ENCODE data around the gene FGF12.

FGF12 gene

DNA sequence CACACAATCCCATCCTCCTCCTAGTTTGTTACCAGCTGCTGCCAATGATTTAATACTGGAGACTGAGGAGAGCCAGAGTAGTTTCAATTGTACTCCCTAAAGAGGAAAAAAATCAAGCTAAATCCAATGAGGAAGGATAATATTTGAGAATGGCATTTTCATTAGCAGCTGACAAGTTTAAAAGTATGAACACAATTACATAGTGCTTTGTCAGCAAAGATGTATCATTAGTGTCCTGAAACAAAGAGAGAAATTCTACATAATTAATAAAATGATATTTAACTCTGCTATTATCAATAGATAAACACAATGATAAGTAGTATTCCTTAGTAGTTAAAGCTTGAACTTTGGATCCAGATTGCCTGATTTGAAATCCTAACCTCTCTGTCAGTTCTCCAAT lies 163.9 kb downstream of the FGF12 start:
- Histone ChIP-seq H3K4me1 (ENCODE audit: control insufficient read depth, insufficient read depth, low read length, poor library complexity, severe bottlenecking) (no peaks in the 10 kb centered on the region), H3K9me3 (ENCODE audit: control insufficient read depth, low read length) (no peaks in the 10 kb centered on the region), H3K4me3 (ENCODE audit: extremely low read depth, insufficient read depth, low read length, poor library complexity, severe bottlenecking) (no peak overlapping the region), H3K36me3 (ENCODE audit: control insufficient read depth, insufficient read depth, low read length) (no peaks in the 10 kb centered on the region), H3K27ac (ENCODE audit: low read depth, low read length, severe bottlenecking) (no peak overlapping the region)

DNA sequence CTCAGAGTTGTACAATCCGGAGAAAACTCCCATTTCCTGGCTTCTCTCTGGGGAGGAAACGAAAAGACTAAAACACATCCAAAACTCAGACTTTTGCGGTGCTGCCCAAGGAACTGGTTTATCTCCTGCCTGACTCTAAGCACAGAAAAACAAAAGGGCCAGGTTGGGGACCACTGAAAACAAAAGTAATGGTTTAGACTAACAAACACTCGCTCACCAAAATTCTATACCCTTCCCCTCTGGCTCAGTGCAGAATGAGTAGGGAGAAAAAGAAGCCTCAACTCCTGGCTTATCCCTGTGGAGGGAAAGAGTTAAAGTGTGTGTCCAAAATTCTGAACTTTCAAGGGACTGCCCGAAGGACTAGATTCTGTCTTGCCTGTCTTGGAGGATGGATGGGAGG lies 173.6 kb downstream of the FGF12 start:
- Histone ChIP-seq H3K9me3 (ENCODE audit: control insufficient read depth, low read length) (no peaks in the 10 kb centered on the region), H3K4me3 (ENCODE audit: extremely low read depth, insufficient read depth, low read length, poor library complexity, severe bottlenecking) (no peak overlapping the region), H3K36me3 (ENCODE audit: control insufficient read depth, insufficient read depth, low read length) (no peaks in the 10 kb centered on the region), H3K27ac (ENCODE audit: low read depth, low read length, severe bottlenecking) (no peak overlapping the region), H3K4me1 (ENCODE audit: control insufficient read depth, insufficient read depth, low read length, poor library complexity, severe bottlenecking) (no peaks in the 10 kb centered on the region)
- WGBS, 2 experiments (ENCODE audit: insufficient coverage in 2 of 2) = 77 to 90% methylated on average over 2 to 3 of the region's 5 CpGs

DNA sequence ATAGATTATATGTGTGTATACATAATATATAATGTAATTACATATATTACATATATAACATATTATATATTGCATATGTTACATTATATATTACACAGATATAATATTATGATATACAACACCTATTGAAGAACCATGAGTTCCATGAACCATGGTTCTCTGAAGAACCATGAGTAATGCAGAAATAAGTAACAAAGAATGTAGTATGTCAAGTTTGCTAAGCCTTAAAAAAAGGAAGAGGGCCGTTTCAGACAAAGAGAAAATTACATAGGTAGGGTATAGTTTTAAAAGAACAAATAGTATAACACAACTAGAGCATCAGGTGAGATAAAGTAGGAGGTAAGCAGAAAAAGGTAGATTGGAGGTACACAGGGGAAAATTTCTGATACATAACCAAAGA lies 177.0 kb downstream of the FGF12 start:
- 80% methylated on average over 1 of the region's 1 CpG; no CpG with 5 or more reads in 1 of the 2 experiments for WGBS, 2 experiments (ENCODE audit: insufficient coverage in 2 of 2)
- no peak overlapping the region for H3K4me3 ChIP-seq (ENCODE audit: extremely low read depth, insufficient read depth, low read length, poor library complexity, severe bottlenecking)
- no peaks in the 10 kb centered on the region for H3K4me1 ChIP-seq (ENCODE audit: control insufficient read depth, insufficient read depth, low read length, poor library complexity, severe bottlenecking)

DNA sequence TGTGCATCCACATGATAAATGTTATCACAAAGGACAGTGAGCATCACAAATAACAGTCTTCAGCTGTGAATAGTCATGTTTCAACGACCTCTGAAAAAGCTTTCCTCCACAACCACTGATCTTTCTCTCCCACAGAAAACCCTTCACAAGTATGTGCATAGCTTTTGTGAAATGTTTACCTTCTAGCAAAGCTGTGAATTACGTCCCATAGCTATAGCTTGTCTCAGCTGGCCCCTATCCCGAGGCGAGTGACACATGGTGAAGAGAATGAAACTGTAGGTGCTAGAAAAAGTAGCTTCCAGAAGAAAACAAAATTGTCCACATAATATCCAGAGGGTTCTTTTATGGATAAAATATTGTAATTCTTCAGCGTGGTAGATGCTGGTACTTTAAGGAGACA lies 182.0 kb downstream of the FGF12 start:
- no peaks in the 10 kb centered on the region for H3K36me3 ChIP-seq (ENCODE audit: control insufficient read depth, insufficient read depth, low read length)
- H3K4me3 ChIP-seq (ENCODE audit: extremely low read depth, insufficient read depth, low read length, poor library complexity, severe bottlenecking) = no peak overlapping the region
- H3K9me3 ChIP-seq (ENCODE audit: control insufficient read depth, low read length) = no peaks in the 10 kb centered on the region
- no peak overlapping the region for H3K27ac ChIP-seq (ENCODE audit: low read depth, low read length, severe bottlenecking)
- WGBS, 2 experiments (ENCODE audit: insufficient coverage in 2 of 2) = 70% methylated on average over 2 of the region's 5 CpGs; no CpG with 5 or more reads in 1 of the 2 experiments
- no peaks in the 10 kb centered on the region for H3K4me1 ChIP-seq (ENCODE audit: control insufficient read depth, insufficient read depth, low read length, poor library complexity, severe bottlenecking)

More for the DNA sequence above, 177.0 kb downstream of the FGF12 start:
- Histone ChIP-seq H3K27ac (ENCODE audit: low read depth, low read length, severe bottlenecking) (no peak overlapping the region), H3K9me3 (ENCODE audit: control insufficient read depth, low read length) (no peaks in the 10 kb centered on the region), H3K36me3 (ENCODE audit: control insufficient read depth, insufficient read depth, low read length) (no peaks in the 10 kb centered on the region)

DNA sequence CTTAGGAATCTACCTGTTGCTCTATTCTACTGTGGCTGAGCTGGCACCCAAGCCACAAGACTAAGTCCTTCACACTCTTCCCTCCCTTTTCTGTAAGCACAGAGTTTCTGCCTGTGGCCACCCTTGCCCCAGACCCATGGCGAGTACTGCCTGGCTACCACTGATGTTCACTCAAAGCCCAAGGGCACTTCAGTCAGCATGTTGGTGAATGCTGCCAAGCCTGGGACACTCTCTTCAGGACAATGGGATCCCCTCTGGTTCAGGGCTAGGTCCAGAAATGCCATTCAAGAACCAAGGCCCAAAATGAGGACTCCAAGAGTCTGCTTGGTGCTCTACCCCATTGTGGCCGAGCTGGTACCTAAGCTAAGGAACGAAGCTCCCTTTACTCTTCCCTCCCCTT lies 184.2 kb downstream of the FGF12 start:
- H3K4me1 ChIP-seq (ENCODE audit: control insufficient read depth, insufficient read depth, low read length, poor library complexity, severe bottlenecking) = no peaks in the 10 kb centered on the region
- H3K36me3 ChIP-seq (ENCODE audit: control insufficient read depth, insufficient read depth, low read length) = no peaks in the 10 kb centered on the region
- H3K4me3 ChIP-seq (ENCODE audit: extremely low read depth, insufficient read depth, low read length, poor library complexity, severe bottlenecking) = no peak overlapping the region
- 88 to 100% methylated on average over 2 to 3 of the region's 3 CpGs for WGBS, 2 experiments (ENCODE audit: insufficient coverage in 2 of 2)
- no peaks in the 10 kb centered on the region for H3K9me3 ChIP-seq (ENCODE audit: control insufficient read depth, low read length)
- H3K27ac ChIP-seq (ENCODE audit: low read depth, low read length, severe bottlenecking) = no peak overlapping the region

DNA sequence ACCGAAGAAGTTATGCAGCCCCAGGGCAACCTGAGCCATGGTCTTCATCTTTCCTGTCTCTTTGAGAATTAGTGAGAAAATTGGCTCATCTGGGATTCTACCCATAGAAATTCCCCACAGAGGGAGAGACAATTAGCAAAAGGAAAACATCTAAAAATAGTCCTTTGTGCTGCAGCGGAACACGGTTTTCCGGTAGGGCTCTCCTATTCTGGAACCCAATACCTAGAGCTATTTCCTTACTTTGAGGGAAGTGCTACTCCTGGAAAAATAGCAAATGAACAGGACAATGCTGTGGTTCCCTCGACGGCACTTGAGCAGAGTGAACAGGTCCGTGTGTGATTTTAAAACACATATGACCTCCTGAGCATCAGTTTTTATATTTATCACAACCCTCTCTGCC lies 210.5 kb downstream of the FGF12 start:
- 83 to 95% methylated on average over 5 to 6 of the region's 7 CpGs for WGBS, 2 experiments (ENCODE audit: insufficient coverage in 2 of 2)
- Histone ChIP-seq H3K27ac (ENCODE audit: low read depth, low read length, severe bottlenecking) (no peak overlapping the region), H3K9me3 (ENCODE audit: control insufficient read depth, low read length) (no peaks in the 10 kb centered on the region), H3K4me1 (ENCODE audit: control insufficient read depth, insufficient read depth, low read length, poor library complexity, severe bottlenecking) (no peaks in the 10 kb centered on the region), H3K4me3 (ENCODE audit: extremely low read depth, insufficient read depth, low read length, poor library complexity, severe bottlenecking) (no peak overlapping the region), H3K36me3 (ENCODE audit: control insufficient read depth, insufficient read depth, low read length) (no peaks in the 10 kb centered on the region)

DNA sequence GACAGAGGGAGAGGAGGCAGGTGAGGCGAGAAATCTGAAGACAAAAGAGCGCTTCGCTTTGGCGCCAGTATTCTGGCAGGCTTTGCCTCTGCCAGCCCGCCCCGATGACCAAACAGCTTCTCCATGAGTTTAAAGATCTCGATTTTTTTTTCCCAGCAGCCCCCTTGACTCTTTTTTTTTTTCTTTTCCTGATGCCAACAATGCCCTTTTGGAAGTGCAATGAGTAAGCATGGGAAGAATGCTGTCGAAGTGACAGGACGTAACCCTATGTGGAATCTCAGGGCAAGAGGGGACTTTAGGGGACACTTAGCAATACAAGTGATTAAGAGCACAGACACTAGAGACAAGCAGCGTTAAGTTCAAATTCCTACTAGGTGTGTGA lies 211.7 kb downstream of the FGF12 start:
- H3K4me3 ChIP-seq (ENCODE audit: extremely low read depth, insufficient read depth, low read length, poor library complexity, severe bottlenecking) = peak overlapping the region; percentile 42

DNA sequence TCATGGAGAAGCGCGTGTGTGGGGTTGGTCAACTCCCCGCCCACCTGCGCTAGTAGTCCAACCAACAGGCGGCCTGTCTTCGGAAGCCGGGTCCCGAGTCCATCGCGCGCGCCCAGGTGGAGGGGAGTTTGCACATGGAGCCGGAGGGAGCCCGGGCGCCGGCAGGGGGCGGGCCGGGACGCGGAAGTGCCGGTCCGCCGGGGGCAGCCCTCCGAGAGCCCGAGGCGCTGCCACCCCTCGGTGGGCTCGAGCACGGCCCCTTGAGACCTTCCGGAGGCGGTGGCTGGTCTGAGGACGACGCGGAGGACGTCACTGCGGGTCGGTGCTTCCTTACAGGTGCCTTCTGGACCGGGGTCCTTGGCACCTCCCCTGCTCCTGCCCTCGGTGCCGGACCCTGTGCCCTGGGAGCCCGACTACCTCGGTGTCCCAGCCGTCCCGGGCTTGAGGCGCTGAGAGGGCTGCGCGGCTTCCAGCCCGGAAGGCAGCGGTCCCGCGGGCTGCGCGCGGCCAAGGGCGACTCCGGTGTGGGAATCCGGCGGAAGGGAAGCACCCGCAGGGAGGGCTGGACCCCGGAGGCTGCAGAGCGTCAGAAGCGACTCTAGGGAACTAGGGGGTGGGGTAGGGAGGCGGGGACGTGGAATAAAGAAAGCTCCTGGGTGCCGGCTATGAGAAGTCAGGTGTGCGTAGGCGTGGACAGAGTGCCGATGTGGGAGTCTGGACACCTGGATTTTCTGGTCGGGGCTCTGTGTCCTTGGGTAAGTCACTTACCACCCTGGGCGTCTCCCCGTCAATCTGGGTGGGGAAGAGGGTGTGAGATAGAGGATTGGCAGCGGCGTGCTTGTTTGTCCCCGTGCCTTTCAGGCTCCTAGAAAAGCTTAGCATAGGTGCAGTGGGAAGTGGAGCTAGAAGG lies 212.3 kb downstream of the FGF12 start:
- no peaks in the 10 kb centered on the region for H3K9me3 ChIP-seq (ENCODE audit: control insufficient read depth, low read length)
- no peak overlapping the region for H3K27ac ChIP-seq (ENCODE audit: low read depth, low read length, severe bottlenecking)
- H3K4me3 ChIP-seq (ENCODE audit: extremely low read depth, insufficient read depth, low read length, poor library complexity, severe bottlenecking) = peak overlapping the region; percentile 42
- 0 to 1% methylated on average over 66 to 68 of the region's 74 CpGs for WGBS, 2 experiments (ENCODE audit: insufficient coverage in 2 of 2)
- H3K36me3 ChIP-seq (ENCODE audit: control insufficient read depth, insufficient read depth, low read length) = no peaks in the 10 kb centered on the region
- no peaks in the 10 kb centered on the region for H3K4me1 ChIP-seq (ENCODE audit: control insufficient read depth, insufficient read depth, low read length, poor library complexity, severe bottlenecking)

More for the DNA sequence above, 211.7 kb downstream of the FGF12 start:
- Histone ChIP-seq H3K36me3 (ENCODE audit: control insufficient read depth, insufficient read depth, low read length) (no peaks in the 10 kb centered on the region), H3K4me1 (ENCODE audit: control insufficient read depth, insufficient read depth, low read length, poor library complexity, severe bottlenecking) (no peaks in the 10 kb centered on the region), H3K9me3 (ENCODE audit: control insufficient read depth, low read length) (no peaks in the 10 kb centered on the region), H3K27ac (ENCODE audit: low read depth, low read length, severe bottlenecking) (no peak overlapping the region)
- 2 to 10% methylated on average over 5 to 7 of the region's 10 CpGs for WGBS, 2 experiments (ENCODE audit: insufficient coverage in 2 of 2)

DNA sequence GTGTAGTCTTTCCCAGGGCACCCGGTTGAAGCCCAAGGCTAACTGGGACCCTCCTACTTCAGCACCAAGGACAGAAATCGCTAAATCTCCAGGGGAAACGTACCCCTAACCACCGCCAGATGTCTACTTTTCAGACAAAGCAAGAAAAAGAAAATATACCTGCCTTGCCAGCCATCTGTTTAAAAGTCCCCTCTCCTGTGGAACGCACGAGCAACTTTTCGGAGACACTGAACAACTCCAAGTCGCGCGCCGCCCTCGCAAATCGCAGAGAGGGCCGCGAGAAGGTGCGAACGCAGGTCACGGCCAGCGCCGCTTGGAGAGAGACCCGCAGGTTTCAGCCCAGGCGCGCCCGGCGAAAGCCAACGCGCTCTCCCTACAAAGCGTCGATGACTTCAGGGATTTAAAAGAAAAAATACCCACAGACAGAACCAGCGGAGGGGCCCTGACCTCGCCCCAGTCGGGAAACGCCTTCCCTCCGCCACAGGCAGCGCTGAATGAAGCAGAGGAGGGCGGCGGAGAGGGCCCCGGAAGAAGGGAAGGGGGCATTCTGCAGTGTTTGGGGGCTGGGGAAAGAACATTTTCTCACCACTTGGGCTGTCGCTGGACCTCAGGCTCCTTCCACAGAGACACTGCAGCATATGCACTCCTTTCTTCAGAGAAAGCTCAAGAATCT lies 213.1 kb downstream of the FGF12 start:
- no peaks in the 10 kb centered on the region for H3K9me3 ChIP-seq (ENCODE audit: control insufficient read depth, low read length)
- H3K36me3 ChIP-seq (ENCODE audit: control insufficient read depth, insufficient read depth, low read length) = no peaks in the 10 kb centered on the region
- no peaks in the 10 kb centered on the region for H3K4me1 ChIP-seq (ENCODE audit: control insufficient read depth, insufficient read depth, low read length, poor library complexity, severe bottlenecking)
- 1% methylated on average over 17 to 29 of the region's 39 CpGs for WGBS, 2 experiments (ENCODE audit: insufficient coverage in 2 of 2)
- no peak overlapping the region for H3K27ac ChIP-seq (ENCODE audit: low read depth, low read length, severe bottlenecking)
- H3K4me3 ChIP-seq (ENCODE audit: extremely low read depth, insufficient read depth, low read length, poor library complexity, severe bottlenecking) = peak overlapping the region; percentile 42

DNA sequence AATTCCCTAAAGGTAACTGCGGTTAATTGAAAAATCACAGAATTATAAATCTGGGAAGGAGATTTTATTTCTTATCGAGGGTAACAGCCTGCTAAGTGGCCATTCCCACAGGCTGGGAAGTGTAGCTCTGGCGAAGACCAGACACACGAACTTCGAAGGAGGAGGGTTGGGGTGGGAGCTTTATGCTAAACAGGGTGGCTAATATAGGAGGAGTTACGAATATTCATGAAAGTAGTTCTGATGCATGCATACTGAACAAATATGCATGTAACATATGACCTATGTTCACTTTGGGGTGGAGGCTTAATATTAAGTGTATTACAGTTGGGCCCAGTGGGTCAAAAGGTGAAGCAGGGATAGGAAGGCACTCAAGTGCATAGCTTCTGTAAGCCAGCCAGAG lies 221.6 kb downstream of the FGF12 start:
- no peaks in the 10 kb centered on the region for H3K4me1 ChIP-seq (ENCODE audit: control insufficient read depth, insufficient read depth, low read length, poor library complexity, severe bottlenecking)
- no peaks in the 10 kb centered on the region for H3K36me3 ChIP-seq (ENCODE audit: control insufficient read depth, insufficient read depth, low read length)
- 60 to 81% methylated on average over 1 to 4 of the region's 6 CpGs for WGBS, 2 experiments (ENCODE audit: insufficient coverage in 2 of 2)
- H3K27ac ChIP-seq (ENCODE audit: low read depth, low read length, severe bottlenecking) = no peak overlapping the region
- no peaks in the 10 kb centered on the region for H3K9me3 ChIP-seq (ENCODE audit: control insufficient read depth, low read length)
- H3K4me3 ChIP-seq (ENCODE audit: extremely low read depth, insufficient read depth, low read length, poor library complexity, severe bottlenecking) = no peak overlapping the region

DNA sequence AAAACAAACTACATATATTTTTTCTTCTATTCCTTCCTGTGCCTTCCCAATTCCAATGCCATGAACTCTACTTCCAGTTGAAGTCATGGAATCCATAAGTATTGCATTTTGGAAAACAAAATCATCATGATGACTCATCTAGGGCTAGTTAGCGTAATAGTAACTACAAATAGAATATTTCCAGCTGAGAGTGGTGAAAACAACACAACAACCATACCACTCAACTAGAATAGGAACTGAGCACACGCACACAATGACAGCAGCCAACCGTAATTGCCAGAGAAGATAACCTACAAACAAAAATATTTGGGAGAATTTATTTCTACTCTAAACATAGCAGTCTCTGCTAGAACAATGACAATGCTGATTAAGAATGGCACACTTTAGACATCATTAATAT lies 225.9 kb downstream of the FGF12 start:
- H3K4me1 ChIP-seq (ENCODE audit: control insufficient read depth, insufficient read depth, low read length, poor library complexity, severe bottlenecking) = no peaks in the 10 kb centered on the region
- H3K27ac ChIP-seq (ENCODE audit: low read depth, low read length, severe bottlenecking) = no peak overlapping the region
- no peaks in the 10 kb centered on the region for H3K36me3 ChIP-seq (ENCODE audit: control insufficient read depth, insufficient read depth, low read length)
- no CpG with 5 or more reads among the region's 3 CpGs for WGBS, 2 experiments (ENCODE audit: insufficient coverage in 2 of 2)
- H3K4me3 ChIP-seq (ENCODE audit: extremely low read depth, insufficient read depth, low read length, poor library complexity, severe bottlenecking) = no peak overlapping the region
- H3K9me3 ChIP-seq (ENCODE audit: control insufficient read depth, low read length) = no peaks in the 10 kb centered on the region
